Calu3 (cell line): Measurements from ENCODE around the gene MAN1A2. TPM values are rescaled to one million over a fixed set of nuclear protein-coding genes. Genes with fewer than 3 reads are reported as not detected.

ENCODE experiments used
- BruUV-seq: library from RNA; stranded (reverse); fragments of 400-500 nt; replicated peaks from 2 replicates; lab custom pipeline; 2021; lab: Mats Ljungman, UMichigan
- CTCF ChIA-PET: fragments of 300-600 bp; sonication (Branson Sonifier 250); formaldehyde crosslinking; loops from one replicate; lab custom pipeline; 2022; ENCODE audit warnings: antibody characterized with exemption; lab: Charles Lee
- DNase-seq: peaks from one replicate; pipeline ENCODE4 v3.0.0; 2022
- H3K27ac Mint-ChIP-seq: one replicate; pipeline ENCODE4 v1.8.0; 2022; ENCODE audit warnings: mixed read lengths; ENCODE audit not compliant: unreplicated experiment
- H3K27me3 Mint-ChIP-seq: one replicate; pipeline ENCODE4 v1.8.0; 2022; ENCODE audit warnings: mixed read lengths; ENCODE audit not compliant: unreplicated experiment
- H3K36me3 Mint-ChIP-seq: one replicate; pipeline ENCODE4 v1.8.0; 2022; ENCODE audit warnings: mild to moderate bottlenecking, moderate library complexity, mixed read lengths; ENCODE audit not compliant: insufficient read depth, unreplicated experiment
- H3K4me1 Mint-ChIP-seq: one replicate; pipeline ENCODE4 v1.8.0; 2022; ENCODE audit warnings: mild to moderate bottlenecking, low read depth, mixed read lengths; ENCODE audit not compliant: unreplicated experiment
- H3K4me3 Mint-ChIP-seq: one replicate; pipeline ENCODE4 v1.8.0; 2022; ENCODE audit warnings: mild to moderate bottlenecking, low read depth, moderate library complexity, mixed read lengths; ENCODE audit not compliant: unreplicated experiment
- H3K9me3 Mint-ChIP-seq: one replicate; pipeline ENCODE4 v1.8.0; 2022; ENCODE audit warnings: low read depth, mixed read lengths; ENCODE audit not compliant: unreplicated experiment
- CTCF ChIP-seq: fragments of 200-600 bp; IDR thresholded peaks from one replicate; pipeline ENCODE4 v1.8.0; 2022; ENCODE audit warnings: antibody characterized with exemption; ENCODE audit not compliant: unreplicated experiment
- intact Hi-C: fragments of 100-400 bp; cut with micrococcal nuclease; formaldehyde crosslinking; loops from one replicate; pipeline ENCODE4 v1.10.0; 2022; ENCODE audit not compliant: unreplicated experiment
- total RNA-seq: library from RNA; stranded (reverse); gene quantifications from 2 replicates; pipeline ENCODE4 v1.2.3, GENCODE V29; 2022

Gene MAN1A2
- total RNA-seq, 1 experiment from 2014 or later: 28.2 TPM

- H3K4me1 Mint-ChIP-seq: peaks cover 17% of the 10 kb centered on the region
- no TSS peak for BruUV-seq
- no peaks in the 10 kb centered on the region for H3K9me3 Mint-ChIP-seq
- no peak overlapping the region for H3K4me3 Mint-ChIP-seq
- intact Hi-C loops: no loop called here
- no peak for TF ChIP-seq CTCF
- no peak overlapping the region for H3K27ac Mint-ChIP-seq
- DNase-seq: no peak
- CTCF ChIA-PET: no interaction called here
- H3K36me3 Mint-ChIP-seq: no peaks in the 10 kb centered on the region
- no peaks in the 10 kb centered on the region for H3K27me3 Mint-ChIP-seq
These were observed 49.4 kb downstream of the MAN1A2 start for GRCh38 chr1:117416546-117417125.

GRCh38 chr1:117425050-117425734 is 57.9 kb downstream of the MAN1A2 start:
- peaks cover 7% of the 10 kb centered on the region for H3K36me3 Mint-ChIP-seq
- H3K27ac Mint-ChIP-seq: no peak overlapping the region
- H3K4me1 Mint-ChIP-seq: no peaks in the 10 kb centered on the region
- no peaks in the 10 kb centered on the region for H3K27me3 Mint-ChIP-seq
- no peak for TF ChIP-seq CTCF
- intact Hi-C loops: no loop called here
- CTCF ChIA-PET: no interaction called here
- no peak for DNase-seq
- H3K4me3 Mint-ChIP-seq: no peak overlapping the region
- no TSS peak for BruUV-seq
- H3K9me3 Mint-ChIP-seq: peaks cover 9% of the 10 kb centered on the region

- H3K36me3 Mint-ChIP-seq: peaks cover 7% of the 10 kb centered on the region
- peaks cover 9% of the 10 kb centered on the region for H3K9me3 Mint-ChIP-seq
- no peak overlapping the region for H3K4me3 Mint-ChIP-seq
- no peaks in the 10 kb centered on the region for H3K27me3 Mint-ChIP-seq
- no peak overlapping the region for H3K27ac Mint-ChIP-seq
- H3K4me1 Mint-ChIP-seq: no peaks in the 10 kb centered on the region
- no peak for TF ChIP-seq CTCF
- CTCF ChIA-PET: no interaction called here
- intact Hi-C loops: no loop called here
- no TSS peak for BruUV-seq
- DNase-seq: no peak
These were observed 60.0 kb downstream of the MAN1A2 start for GRCh38 chr1:117427297-117427696.

GRCh38 chr1:117433943-117434342 is 66.7 kb downstream of the MAN1A2 start:
- no peak for DNase-seq
- Mint-ChIP-seq H3K4me1 (no peaks in the 10 kb centered on the region), H3K27me3 (no peaks in the 10 kb centered on the region), H3K9me3 (no peaks in the 10 kb centered on the region), H3K36me3 (no peaks in the 10 kb centered on the region), H3K4me3 (no peak overlapping the region), H3K27ac (no peak overlapping the region)
- no peak for TF ChIP-seq CTCF
- BruUV-seq: no TSS peak
- CTCF ChIA-PET: no interaction called here
- intact Hi-C loops: no loop called here
